SK-N-SH (cell line): Measurements from ENCODE around the gene KIR2DL1.

Source experiments
- CHD2 ChIP-seq: fragments of 150-350 bp; IDR thresholded peaks from 2 replicates; pipeline ENCODE4 v1.6.1; 2018; ENCODE audit warnings: low read length; ENCODE audit not compliant: partially characterized antibody
- EP300 ChIP-seq, 2 experiments: IDR thresholded peaks; 2 replicates each; pipeline versions ENCODE4 v1.4.0 to v1.6.1; 2012; ENCODE audit warnings: borderline replicate concordance in 1 of 2, low read depth in 1 of 2, low read length in 1 of 2
- POLR2AphosphoS5 ChIP-seq: IDR thresholded peaks from 2 replicates; pipeline ENCODE4 v1.6.1; 2012; ENCODE audit warnings: low read depth, low read length
- TF ChIP-seq, protein P1 (sequence below): fragments of 150-350 bp; IDR thresholded peaks from 2 replicates; pipeline ENCODE4 v1.6.1; 2016; ENCODE audit warnings: mild to moderate bottlenecking, low read depth, low read length
- TF ChIP-seq, protein P2 (sequence below): fragments of 200-600 bp; sonication (generic); IDR thresholded peaks from 2 replicates; pipeline ENCODE4 v1.6.1; 2017; ENCODE audit warnings: antibody characterized with exemption, mild to moderate bottlenecking, moderate library complexity
- TF ChIP-seq, protein P3 (sequence below): fragments of 150-350 bp; IDR thresholded peaks from 2 replicates; pipeline ENCODE4 v1.6.1; 2017; ENCODE audit warnings: antibody characterized with exemption, low read length, low read depth, borderline replicate concordance

DNA sequence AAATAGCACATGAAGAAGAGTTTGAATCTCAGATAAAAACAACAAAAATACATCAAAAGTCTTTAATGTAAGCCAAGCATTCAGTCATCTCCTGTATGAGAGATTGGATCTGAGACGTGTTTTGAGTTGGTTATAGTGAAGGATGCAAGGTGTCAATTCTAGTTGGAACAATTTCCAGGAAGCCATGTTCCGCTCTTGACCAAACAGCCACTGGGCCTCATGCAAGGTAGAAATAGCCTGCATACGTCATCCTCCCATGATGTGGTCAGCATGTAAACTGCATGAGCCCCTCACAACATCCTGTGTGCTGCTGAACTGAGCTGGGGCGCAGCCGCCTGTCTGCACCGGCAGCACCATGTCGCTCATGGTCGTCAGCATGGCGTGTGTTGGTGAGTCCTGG is 45.5 kb upstream of the KIR2DL1 start, which contains the start of gene KIR3DL3:
- TF ChIP-seq, protein P1, sequence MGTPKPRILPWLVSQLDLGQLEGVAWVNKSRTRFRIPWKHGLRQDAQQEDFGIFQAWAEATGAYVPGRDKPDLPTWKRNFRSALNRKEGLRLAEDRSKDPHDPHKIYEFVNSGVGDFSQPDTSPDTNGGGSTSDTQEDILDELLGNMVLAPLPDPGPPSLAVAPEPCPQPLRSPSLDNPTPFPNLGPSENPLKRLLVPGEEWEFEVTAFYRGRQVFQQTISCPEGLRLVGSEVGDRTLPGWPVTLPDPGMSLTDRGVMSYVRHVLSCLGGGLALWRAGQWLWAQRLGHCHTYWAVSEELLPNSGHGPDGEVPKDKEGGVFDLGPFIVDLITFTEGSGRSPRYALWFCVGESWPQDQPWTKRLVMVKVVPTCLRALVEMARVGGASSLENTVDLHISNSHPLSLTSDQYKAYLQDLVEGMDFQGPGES, result no peak
- TF ChIP-seq CHD2 (no peak), EP300 (IDR thresholded peaks at IDR 0.05; ENCODE audit: borderline replicate concordance in 1 of 2, low read depth in 1 of 2, low read length in 1 of 2) (no peak), POLR2AphosphoS5 (no peak)
- TF ChIP-seq, protein P2, sequence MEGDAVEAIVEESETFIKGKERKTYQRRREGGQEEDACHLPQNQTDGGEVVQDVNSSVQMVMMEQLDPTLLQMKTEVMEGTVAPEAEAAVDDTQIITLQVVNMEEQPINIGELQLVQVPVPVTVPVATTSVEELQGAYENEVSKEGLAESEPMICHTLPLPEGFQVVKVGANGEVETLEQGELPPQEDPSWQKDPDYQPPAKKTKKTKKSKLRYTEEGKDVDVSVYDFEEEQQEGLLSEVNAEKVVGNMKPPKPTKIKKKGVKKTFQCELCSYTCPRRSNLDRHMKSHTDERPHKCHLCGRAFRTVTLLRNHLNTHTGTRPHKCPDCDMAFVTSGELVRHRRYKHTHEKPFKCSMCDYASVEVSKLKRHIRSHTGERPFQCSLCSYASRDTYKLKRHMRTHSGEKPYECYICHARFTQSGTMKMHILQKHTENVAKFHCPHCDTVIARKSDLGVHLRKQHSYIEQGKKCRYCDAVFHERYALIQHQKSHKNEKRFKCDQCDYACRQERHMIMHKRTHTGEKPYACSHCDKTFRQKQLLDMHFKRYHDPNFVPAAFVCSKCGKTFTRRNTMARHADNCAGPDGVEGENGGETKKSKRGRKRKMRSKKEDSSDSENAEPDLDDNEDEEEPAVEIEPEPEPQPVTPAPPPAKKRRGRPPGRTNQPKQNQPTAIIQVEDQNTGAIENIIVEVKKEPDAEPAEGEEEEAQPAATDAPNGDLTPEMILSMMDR, result no peak
- TF ChIP-seq, protein P3, sequence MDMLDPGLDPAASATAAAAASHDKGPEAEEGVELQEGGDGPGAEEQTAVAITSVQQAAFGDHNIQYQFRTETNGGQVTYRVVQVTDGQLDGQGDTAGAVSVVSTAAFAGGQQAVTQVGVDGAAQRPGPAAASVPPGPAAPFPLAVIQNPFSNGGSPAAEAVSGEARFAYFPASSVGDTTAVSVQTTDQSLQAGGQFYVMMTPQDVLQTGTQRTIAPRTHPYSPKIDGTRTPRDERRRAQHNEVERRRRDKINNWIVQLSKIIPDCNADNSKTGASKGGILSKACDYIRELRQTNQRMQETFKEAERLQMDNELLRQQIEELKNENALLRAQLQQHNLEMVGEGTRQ, result no peak
